ENCODE measurements around the gene GREB1. TPM values are rescaled to one million over a fixed set of nuclear protein-coding genes. Genes with fewer than 3 reads are reported as not detected.

The GREB1 gene
- total and polyA plus RNA-seq, 2 of the 13 experiments (the other 11 are each of a cell fraction or from before 2014, with no cell fraction given): 31.3 to 61.2 TPM

DNA sequence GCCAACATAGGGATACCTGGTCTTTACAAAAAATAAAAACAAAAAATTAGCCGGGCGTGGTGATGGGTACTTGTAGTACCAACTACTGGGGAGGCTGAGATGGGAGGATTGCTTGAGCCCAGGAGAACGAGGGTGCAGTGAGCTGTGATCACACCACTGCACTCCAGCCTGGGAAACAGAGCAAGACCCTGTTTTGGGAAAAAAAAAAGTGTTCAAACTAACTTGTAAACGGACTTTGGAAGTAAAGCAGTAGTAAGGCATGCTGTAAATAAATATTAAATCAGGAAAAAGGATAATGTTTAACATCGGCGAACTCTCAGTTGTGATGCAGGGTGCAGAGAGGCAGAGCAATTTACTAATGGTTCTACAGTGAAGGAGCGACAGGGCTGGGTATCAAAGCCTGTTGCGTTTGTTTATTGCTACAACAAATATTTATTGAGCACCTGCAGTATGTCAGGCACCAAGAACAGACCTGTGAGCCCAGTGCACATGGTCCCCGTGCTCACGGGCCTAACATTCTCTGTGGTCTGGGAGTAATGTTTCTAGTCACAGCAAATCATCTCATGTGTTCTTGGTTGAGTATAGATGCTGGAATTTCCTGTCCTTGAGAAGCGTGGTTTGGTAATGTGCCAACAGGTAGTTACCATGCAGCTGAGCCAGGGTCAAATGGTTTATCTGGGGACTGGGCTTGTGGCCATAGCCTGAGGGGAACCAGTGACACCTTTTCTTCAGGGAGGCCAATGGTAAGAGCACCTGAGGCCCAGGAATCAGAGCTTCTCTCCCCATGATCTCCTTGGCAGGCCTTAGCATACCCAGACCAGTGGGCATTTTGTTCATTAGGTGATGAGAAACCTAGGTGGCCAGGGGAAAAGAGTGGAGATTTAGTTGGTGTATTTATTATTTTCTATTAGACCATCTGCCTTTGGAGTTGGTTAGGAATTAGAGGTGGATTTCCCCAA, 27.9 kb upstream of the GREB1 start (continued):
- TF ChIP-seq CSRNP1 (CRISPR knock-in tag; IDR thresholded peaks at IDR 0.05): 0 out of 2 replicates have a peak, but pooled peaks have one; percentile 59
- TF ChIP-seq ZNF451 (CRISPR knock-in tag; IDR thresholded peaks at IDR 0.05): 0 out of 2 replicates have a peak, but pooled peaks have one; percentile 47
- TF ChIP-seq EP300 (IDR thresholded peaks at IDR 0.05; ENCODE audit: low read depth in 2 of 2, low read length in 2 of 2): peak; percentile 53 to 89; a peak in 3 of 4 replicates
- TF ChIP-seq EP300 (CRISPR knock-in tag; IDR thresholded peaks at IDR 0.05; ENCODE audit: borderline replicate concordance): no peak; the same call in none of the 2 replicates
- no peak for TF ChIP-seq ZNF775 (CRISPR knock-in tag; IDR thresholded peaks at IDR 0.05; ENCODE audit: borderline replicate concordance)
- peak; percentile 44 for TF ChIP-seq RXRA (CRISPR knock-in tag; IDR thresholded peaks at IDR 0.05)
- peak; percentile 94 for TF ChIP-seq NFKBIZ (CRISPR knock-in tag; IDR thresholded peaks at IDR 0.05)
- no peak for TF ChIP-seq ZNF24 (IDR thresholded peaks at IDR 0.05)
- no peak for TF ChIP-seq HOXA5 (CRISPR knock-in tag; IDR thresholded peaks at IDR 0.05)
- TF ChIP-seq, protein P1, sequence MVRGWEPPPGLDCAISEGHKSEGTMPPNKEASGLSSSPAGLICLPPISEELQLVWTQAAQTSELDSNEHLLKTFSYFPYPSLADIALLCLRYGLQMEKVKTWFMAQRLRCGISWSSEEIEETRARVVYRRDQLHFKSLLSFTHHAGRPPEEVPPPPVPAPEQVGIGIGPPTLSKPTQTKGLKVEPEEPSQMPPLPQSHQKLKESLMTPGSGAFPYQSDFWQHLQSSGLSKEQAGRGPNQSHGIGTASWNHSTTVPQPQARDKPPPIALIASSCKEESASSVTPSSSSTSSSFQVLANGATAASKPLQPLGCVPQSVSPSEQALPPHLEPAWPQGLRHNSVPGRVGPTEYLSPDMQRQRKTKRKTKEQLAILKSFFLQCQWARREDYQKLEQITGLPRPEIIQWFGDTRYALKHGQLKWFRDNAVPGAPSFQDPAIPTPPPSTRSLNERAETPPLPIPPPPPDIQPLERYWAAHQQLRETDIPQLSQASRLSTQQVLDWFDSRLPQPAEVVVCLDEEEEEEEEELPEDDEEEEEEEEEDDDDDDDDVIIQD (CRISPR knock-in tag; IDR thresholded peaks at IDR 0.05; ENCODE audit: low read depth): peak; percentile 41
- TF ChIP-seq, protein P2, sequence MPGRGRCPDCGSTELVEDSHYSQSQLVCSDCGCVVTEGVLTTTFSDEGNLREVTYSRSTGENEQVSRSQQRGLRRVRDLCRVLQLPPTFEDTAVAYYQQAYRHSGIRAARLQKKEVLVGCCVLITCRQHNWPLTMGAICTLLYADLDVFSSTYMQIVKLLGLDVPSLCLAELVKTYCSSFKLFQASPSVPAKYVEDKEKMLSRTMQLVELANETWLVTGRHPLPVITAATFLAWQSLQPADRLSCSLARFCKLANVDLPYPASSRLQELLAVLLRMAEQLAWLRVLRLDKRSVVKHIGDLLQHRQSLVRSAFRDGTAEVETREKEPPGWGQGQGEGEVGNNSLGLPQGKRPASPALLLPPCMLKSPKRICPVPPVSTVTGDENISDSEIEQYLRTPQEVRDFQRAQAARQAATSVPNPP (CRISPR knock-in tag; IDR thresholded peaks at IDR 0.05): peak; percentile 86; the same call in 1 of the 2 replicates
- no peak for TF ChIP-seq NRL (CRISPR knock-in tag; IDR thresholded peaks at IDR 0.05; ENCODE audit: borderline replicate concordance)
- TF ChIP-seq, protein P3, sequence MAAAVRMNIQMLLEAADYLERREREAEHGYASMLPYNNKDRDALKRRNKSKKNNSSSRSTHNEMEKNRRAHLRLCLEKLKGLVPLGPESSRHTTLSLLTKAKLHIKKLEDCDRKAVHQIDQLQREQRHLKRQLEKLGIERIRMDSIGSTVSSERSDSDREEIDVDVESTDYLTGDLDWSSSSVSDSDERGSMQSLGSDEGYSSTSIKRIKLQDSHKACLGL (CRISPR knock-in tag; IDR thresholded peaks at IDR 0.05): no peak
- TF ChIP-seq, protein P4, sequence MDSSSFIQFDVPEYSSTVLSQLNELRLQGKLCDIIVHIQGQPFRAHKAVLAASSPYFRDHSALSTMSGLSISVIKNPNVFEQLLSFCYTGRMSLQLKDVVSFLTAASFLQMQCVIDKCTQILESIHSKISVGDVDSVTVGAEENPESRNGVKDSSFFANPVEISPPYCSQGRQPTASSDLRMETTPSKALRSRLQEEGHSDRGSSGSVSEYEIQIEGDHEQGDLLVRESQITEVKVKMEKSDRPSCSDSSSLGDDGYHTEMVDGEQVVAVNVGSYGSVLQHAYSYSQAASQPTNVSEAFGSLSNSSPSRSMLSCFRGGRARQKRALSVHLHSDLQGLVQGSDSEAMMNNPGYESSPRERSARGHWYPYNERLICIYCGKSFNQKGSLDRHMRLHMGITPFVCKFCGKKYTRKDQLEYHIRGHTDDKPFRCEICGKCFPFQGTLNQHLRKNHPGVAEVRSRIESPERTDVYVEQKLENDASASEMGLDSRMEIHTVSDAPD (CRISPR knock-in tag; IDR thresholded peaks at IDR 0.05): peak; percentile 99
- peak; percentile 70; the same call in 1 of the 2 replicates for TF ChIP-seq KDM2A (CRISPR knock-in tag; IDR thresholded peaks at IDR 0.05; ENCODE audit: borderline replicate concordance, low read depth)
- no peak for TF ChIP-seq PAWR (CRISPR knock-in tag; IDR thresholded peaks at IDR 0.05; ENCODE audit: borderline replicate concordance)
- TF ChIP-seq JDP2 (CRISPR knock-in tag; IDR thresholded peaks at IDR 0.05; ENCODE audit: borderline replicate concordance): no peak
- no peak for TF ChIP-seq RFX1 (IDR thresholded peaks at IDR 0.05)
- no peak for TF ChIP-seq ZNF256 (CRISPR knock-in tag; conservative IDR thresholded peaks at IDR 0.05)
- no peak for TF ChIP-seq NFIB (CRISPR knock-in tag; IDR thresholded peaks at IDR 0.05; ENCODE audit: borderline replicate concordance)
- peak; percentile 92; the same call in 1 of the 3 replicates for TF ChIP-seq MXI1 (IDR thresholded peaks at IDR 0.05; ENCODE audit: borderline replicate concordance, low read depth, low read length)
- peak; percentile 84 for TF ChIP-seq FOSL2 (CRISPR knock-in tag; IDR thresholded peaks at IDR 0.05)
- no peak for TF ChIP-seq CHCHD3 (CRISPR knock-in tag; IDR thresholded peaks at IDR 0.05)

All from HepG2 (cell line).